HG03159 (cell line): ENCODE results near the gene RFX8.
"Not testable (repeated sequence)": the region's sequence is repeated elsewhere in the genome, so short reads cannot be mapped to it uniquely, and the experiment has no call there.

ENCODE experiments used
- ATAC-seq: cut with Tn5 transposase; IDR thresholded peaks from one replicate; pipeline ENCODE4 v1.9.1; 2021; ENCODE audit warnings: mild to moderate bottlenecking, moderate library complexity; ENCODE audit not compliant: unreplicated experiment

Gene RFX8

GRCh38 chr2:101486994-101487393, 12.1 kb upstream of the RFX8 start:
- no peak for ATAC-seq

DNA sequence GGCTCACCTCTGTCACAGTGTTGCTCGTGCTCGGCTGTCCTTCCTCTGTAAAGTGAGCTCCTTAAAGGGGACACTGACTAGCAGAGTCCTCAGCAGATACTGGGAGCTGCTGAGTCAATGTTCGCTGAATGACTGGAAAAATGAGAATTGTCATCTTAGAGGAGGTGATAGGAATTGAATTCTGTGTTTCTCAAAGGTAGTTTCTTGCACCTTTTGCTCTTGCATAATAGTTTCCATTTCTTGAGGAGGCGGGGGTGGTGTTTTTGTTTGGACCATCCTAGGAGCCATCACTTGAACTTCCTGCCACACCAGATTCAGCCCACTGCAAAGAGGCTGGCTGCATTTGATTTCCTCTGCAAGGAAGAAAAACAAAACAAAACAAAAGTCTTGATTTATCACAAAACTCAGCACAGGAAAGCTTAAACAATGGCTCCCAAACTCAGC, 11.4 kb upstream of the RFX8 start:
- no peak for ATAC-seq

- no peak for ATAC-seq
Measured at GRCh38 chr2:101485856-101486255, 10.9 kb upstream of the RFX8 start.

- no peak for ATAC-seq
Measured at GRCh38 chr2:101480764-101481163, 5.9 kb upstream of the RFX8 start.

- ATAC-seq, result no peak
Measured at GRCh38 chr2:101479810-101480209, 4.9 kb upstream of the RFX8 start.

DNA sequence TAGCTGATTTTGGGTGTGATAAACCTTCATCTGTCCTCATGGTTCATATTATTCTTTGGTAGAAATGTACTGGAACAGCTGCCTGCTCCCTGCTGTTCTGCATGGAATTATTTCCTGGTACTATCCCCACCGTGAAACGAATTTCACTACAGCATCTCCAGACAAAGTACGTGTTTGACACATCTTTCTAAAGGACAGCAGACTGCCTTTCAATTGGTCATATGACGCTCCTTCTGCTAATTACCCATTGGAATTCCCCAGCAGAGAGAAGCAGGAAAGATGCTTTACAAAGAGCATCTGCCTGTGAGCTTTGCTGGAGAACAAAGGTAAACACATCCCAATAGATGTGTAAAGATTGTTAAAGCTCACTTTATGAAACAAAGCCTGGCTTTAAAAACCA, 4.4 kb upstream of the RFX8 start:
- ATAC-seq, result no peak

DNA sequence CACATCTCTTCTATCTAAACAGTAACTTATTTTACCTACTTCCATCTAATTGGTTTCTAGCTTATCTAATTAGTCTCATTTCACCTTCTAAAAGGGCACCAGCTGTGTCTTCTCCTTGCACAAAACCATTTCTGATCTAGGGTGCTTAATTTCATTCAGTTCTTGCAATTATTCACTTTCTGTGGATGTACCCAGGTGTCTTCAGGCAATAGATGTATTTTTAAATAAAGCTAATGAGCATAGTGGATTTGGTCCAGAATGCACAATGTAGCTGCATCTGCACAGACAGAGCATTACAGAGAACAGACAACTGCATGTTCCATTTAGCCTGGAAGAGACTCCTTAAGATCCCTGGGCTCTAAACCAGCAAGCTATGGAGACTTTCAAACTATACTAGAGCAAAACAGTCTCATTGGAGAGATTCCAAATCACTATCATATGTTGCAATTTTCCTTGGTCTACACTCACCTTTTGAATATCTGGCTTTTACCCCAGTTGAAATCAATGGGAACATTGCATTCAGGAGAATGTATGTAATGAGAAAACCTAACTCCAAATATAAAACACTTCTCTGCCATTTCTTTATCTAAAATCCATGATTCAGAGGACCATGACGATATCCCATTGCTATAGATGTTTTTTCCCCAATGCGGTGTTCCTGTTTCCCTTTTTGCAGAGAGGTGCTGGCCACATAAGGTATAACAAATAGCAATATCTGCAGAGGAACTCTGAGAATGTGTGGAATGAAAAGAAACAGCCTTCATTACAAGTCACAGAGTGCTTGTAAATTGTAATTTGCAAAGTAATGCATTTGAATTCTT, 3.5 kb upstream of the RFX8 start:
- ATAC-seq, result no peak

GRCh38 chr2:101477556-101477955, 2.6 kb upstream of the RFX8 start:
- ATAC-seq, result no peak

- no peak for ATAC-seq
Measured at GRCh38 chr2:101476605-101477208, 1.8 kb upstream of the RFX8 start.

DNA sequence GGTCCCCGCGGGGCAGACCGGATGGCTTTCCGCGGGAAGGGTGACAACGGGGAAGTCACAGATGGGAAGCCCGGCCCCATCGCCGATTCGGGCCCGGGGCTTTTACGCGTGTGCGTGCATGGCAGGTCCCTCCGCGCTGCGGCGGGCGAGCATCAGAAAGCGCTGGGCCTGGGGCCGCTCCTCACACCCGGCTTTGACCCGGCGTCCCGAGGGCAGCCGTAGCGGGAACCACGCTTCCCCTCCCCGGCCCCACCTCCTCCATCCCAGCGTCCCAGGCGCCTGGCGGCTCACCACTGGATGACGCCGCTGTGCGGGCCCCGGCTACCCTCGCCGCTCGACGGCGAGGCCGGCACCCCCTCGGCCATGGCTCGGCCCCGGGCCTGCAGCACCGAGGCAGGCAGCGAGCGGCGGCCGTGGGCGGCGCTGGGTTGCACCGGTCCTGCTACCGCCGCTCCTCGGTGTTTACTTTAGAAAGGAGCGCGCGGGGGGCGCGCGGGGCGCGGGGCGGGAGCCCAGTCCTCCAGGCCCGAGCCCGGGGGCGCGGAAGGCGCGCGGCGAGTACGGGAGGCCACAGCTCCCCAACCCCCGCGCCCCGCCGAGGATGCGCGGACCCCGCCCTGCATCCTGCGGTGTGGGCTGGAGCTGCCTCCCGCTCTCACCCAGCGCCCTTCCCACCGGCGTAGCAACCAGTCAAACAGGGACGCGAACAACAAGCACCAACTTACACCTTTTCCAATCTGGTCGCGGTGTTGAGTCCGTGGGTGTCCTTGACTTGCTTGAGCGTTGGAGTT, 806 bp downstream of the RFX8 start:
- ATAC-seq, result no peak

GRCh38 chr2:101473591-101473910, 1.4 kb downstream of the RFX8 start:
- no peak for ATAC-seq

- ATAC-seq, result no peak
Measured at GRCh38 chr2:101469863-101470262, 5.0 kb downstream of the RFX8 start.

DNA sequence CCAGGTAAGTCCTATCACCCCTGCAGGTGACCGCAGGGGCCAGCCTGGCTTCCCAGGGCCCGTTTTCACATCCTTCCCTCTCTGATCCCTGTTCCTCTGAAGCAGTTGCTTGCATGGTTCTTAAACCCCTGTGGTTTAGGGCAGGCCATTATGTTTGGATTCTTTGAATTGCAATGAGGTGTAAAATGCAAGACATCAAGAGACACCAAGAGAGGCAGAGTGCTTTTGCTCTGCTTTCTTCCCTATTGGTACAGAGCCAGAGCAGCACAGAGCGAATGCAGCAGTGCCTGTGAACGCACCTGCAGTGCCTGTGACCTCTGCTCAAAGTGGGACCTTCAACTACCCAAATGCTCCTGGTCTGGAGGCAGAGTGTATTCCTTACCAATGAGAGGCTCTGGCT, 7.6 kb downstream of the RFX8 start:
- ATAC-seq, result no peak

DNA sequence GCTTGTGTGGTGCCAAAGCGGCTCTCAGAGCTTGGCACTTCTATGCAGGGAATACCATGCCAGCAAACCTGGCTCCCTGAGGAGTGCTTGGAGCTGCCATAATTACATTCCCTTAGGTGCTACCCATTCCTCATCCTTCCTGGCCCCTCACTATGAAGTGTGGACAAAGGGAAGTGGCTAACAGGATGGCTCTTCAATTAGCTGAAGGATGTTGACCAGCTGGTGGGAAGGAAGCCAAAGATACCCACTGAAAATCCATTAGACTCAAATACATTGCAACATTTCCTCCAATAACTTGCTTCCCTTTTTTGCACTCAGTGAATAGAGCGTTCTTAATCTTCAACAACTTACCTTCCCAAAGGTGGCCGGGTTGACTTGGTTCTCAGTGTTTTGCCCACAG, 8.5 kb downstream of the RFX8 start:
- ATAC-seq, result no peak

- no peak for ATAC-seq
Measured at GRCh38 chr2:101464841-101465240, 10.1 kb downstream of the RFX8 start.

DNA sequence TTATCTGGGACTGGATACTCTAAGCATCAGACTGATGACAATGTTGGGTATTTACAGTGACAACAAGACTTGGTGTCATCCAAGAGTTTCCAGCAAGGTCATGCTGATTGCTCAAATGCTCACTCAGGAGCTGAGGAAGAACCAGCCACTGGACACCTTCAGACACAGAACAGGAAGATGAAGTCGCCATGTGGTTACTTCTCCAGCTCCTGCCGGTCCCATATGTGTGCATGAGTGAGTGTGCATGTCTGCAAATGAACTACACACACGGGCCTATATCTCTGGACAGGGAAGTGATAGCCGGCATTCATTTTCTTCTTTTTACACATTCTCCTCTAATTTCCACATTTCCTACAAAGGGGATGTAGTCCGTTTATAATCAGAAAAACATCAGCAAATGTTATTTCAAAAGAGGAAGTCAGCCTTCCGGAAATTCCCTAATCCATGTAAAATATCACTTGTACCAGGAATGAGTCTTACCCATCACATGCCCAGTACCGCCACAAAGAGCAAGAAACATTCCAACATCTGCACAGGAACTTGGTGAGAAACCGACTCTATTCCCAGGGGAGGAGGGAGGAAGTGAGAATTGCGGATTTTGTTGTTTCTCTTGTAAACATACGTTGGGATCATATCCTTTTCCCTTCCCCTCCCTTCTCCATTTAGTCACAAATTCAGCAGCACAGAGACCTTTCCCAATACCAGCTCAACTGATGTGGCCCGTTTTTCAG, 10.8 kb downstream of the RFX8 start:
- no peak for ATAC-seq

GRCh38 chr2:101463421-101463820, 11.5 kb downstream of the RFX8 start:
- ATAC-seq, result no peak

DNA sequence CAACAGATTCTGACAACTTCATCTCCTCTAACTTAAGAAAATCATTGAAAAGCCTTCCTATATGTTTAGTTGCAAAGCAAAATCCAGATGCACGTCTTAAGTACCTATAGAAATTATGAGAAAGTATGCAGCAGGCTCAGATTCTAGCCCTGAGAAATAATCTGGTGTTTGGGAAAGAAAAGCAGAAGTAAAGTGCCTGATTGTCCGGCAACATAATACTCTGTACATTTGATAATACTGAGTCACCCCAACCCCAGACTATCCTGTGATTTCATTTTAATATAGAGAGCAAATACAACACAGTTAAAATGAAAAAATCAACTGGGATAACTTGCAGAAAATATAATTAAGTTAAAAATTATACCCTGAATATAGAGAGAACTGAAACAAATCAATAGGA, 13.5 kb downstream of the RFX8 start:
- ATAC-seq, result no peak

- ATAC-seq, result not testable (repeated sequence)
Measured at GRCh38 chr2:101454408-101454807, 20.5 kb downstream of the RFX8 start.

DNA sequence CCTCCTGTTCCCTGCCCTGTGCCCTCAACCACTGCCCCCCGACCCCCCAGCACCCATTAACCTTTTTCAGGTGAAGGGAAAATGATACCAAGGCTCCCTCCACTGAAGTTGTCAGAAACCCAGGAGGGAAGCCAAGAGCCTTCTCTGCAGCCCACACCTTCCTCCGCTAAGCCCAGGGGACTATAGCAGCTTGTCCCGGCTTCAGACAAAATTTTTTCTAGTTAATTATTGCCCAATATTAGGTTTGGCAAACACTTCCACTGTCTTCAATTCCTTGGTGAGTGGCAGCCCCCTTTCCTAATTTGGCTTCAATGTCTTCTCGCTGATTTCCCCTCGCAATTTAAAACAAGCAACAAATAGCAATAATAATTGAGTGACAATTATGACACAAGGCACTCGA, 23.9 kb downstream of the RFX8 start:
- no peak for ATAC-seq

DNA sequence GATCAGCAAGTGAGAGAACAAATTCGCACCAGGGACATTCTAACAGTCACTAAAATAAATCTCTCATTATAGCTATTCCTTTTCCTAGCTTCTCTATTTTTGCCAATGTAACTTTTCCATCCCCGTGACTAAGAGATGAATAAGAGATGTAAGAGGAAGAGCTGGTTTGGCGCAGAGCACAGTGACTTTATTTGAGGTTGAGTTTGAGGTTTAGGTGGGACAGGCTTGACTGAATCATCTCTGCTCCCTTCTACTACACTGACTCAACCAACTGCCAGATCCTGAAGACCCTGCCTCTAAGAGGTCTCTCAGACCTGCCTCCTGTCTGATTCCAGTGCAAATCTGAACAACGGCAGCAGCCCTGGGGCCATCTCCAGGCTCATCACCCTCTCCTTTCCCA, 28.0 kb downstream of the RFX8 start:
- ATAC-seq, result no peak
